HepG2 (cell line): ENCODE data around the gene CARD9. TPM values are rescaled to one million over a fixed set of nuclear protein-coding genes. Genes with fewer than 3 reads are reported as not detected.

Experiments
- CEBPB ChIP-seq: IDR thresholded peaks from 2 replicates; pipeline ENCODE4 v1.6.1; 2011; ENCODE audit warnings: low read depth, low read length, improper control_type of control experiment, borderline replicate concordance
- DMAP1 ChIP-seq: IDR thresholded peaks from 2 replicates; pipeline ENCODE4 v1.6.1; 2016
- IRX3 ChIP-seq: sonication (generic); formaldehyde crosslinking; IDR thresholded peaks from 2 replicates; pipeline ENCODE4 v1.8.1; 2023; ENCODE audit warnings: mild to moderate bottlenecking, low read depth, missing genetic modification reagents, borderline replicate concordance
- MAZ ChIP-seq, 2 experiments: sonication (generic) in 1 of 2; formaldehyde crosslinking in 1 of 2; IDR thresholded peaks; 2 replicates each; pipeline versions ENCODE4 v1.5.0 to v1.6.1; 2012 to 2020; ENCODE audit warnings: low read depth in 2 of 2, mild to moderate bottlenecking in 2 of 2, borderline replicate concordance in 1 of 2, improper control_type of control experiment in 1 of 2, low read length in 1 of 2, missing genetic modification reagents in 1 of 2, moderate library complexity in 1 of 2
- NFKB2 ChIP-seq: sonication (generic); formaldehyde crosslinking; IDR thresholded peaks from 2 replicates; pipeline ENCODE4 v1.4.0; 2020; ENCODE audit warnings: missing genetic modification reagents, borderline replicate concordance
- RCOR2 ChIP-seq: IDR thresholded peaks from 2 replicates; pipeline ENCODE4 v1.6.1; 2016; ENCODE audit warnings: missing biosample characterization, missing genetic modification reagents
- ZFX ChIP-seq: sonication (generic); formaldehyde crosslinking; IDR thresholded peaks from 2 replicates; pipeline ENCODE4 v1.4.0; 2020; ENCODE audit warnings: mild to moderate bottlenecking, low read depth, missing genetic modification reagents, moderate library complexity
- ZNF143 ChIP-seq: sonication (generic); formaldehyde crosslinking; IDR thresholded peaks from 2 replicates; pipeline ENCODE4 v1.4.0; 2020; ENCODE audit warnings: missing genetic modification reagents
- ZNF280B ChIP-seq: sonication (generic); formaldehyde crosslinking; IDR thresholded peaks from 2 replicates; pipeline ENCODE4 v1.5.0; 2020; ENCODE audit warnings: missing genetic modification reagents, mild to moderate bottlenecking, borderline replicate concordance
- ZNF747 ChIP-seq: sonication (generic); formaldehyde crosslinking; IDR thresholded peaks from 2 replicates; pipeline ENCODE4 v1.8.1; 2023; ENCODE audit warnings: missing genetic modification reagents, mild to moderate bottlenecking, borderline replicate concordance
- ZNF782 ChIP-seq: sonication (generic); formaldehyde crosslinking; IDR thresholded peaks from 2 replicates; pipeline ENCODE4 v1.4.0; 2020; ENCODE audit warnings: missing genetic modification reagents, mild to moderate bottlenecking, borderline replicate concordance
- polyA plus RNA-seq, 8 experiments: library from polyadenylated mRNA; depleted of rRNA in 3 of 8; stranded (reverse) in 7 of 8; unstranded in 1 of 8; fragments of >200 nt; fragmentation: Illumina TruSeq in 4 of 8; extraction: Trizol in 4 of 8; gene quantifications; 2 replicates each; pipeline versions ENCODE4 v1.2.1 to v1.2.3, GENCODE V29; 2011 to 2016; ENCODE audit warnings: low read depth in 4 of 8, missing spikeins in 1 of 8, mixed read lengths in 1 of 8; ENCODE audit not compliant: insufficient read depth in 1 of 8
- total RNA-seq, 5 experiments: library from RNA; depleted of rRNA; stranded (reverse); fragments of >200 nt; fragmentation: Illumina TruSeq; extraction: Trizol; gene quantifications; 2 replicates each; pipeline ENCODE4 v1.2.3, GENCODE V29; 2016; ENCODE audit warnings: low read depth in 1 of 5
- TF ChIP-seq, protein P1 (sequence below): sonication (generic); formaldehyde crosslinking; IDR thresholded peaks from one replicate; pipeline ENCODE4 v1.5.1; 2020; ENCODE audit warnings: mild to moderate bottlenecking, missing genetic modification reagents; ENCODE audit errors: not compliant biosample characterization
- TF ChIP-seq, protein P2 (sequence below): sonication (generic); formaldehyde crosslinking; IDR thresholded peaks from 2 replicates; pipeline ENCODE4 v1.4.0; 2020; ENCODE audit warnings: missing genetic modification reagents
- TF ChIP-seq, protein P3 (sequence below): sonication (generic); formaldehyde crosslinking; IDR thresholded peaks from 2 replicates; pipeline ENCODE4 v1.4.0; 2020; ENCODE audit warnings: low read depth, mild to moderate bottlenecking, missing genetic modification reagents

The CARD9 gene
- total and polyA plus RNA-seq, 2 of the 13 experiments (the other 11 are each of a cell fraction or from before 2014, with no cell fraction given): 3.3 to 7.4 TPM

DNA sequence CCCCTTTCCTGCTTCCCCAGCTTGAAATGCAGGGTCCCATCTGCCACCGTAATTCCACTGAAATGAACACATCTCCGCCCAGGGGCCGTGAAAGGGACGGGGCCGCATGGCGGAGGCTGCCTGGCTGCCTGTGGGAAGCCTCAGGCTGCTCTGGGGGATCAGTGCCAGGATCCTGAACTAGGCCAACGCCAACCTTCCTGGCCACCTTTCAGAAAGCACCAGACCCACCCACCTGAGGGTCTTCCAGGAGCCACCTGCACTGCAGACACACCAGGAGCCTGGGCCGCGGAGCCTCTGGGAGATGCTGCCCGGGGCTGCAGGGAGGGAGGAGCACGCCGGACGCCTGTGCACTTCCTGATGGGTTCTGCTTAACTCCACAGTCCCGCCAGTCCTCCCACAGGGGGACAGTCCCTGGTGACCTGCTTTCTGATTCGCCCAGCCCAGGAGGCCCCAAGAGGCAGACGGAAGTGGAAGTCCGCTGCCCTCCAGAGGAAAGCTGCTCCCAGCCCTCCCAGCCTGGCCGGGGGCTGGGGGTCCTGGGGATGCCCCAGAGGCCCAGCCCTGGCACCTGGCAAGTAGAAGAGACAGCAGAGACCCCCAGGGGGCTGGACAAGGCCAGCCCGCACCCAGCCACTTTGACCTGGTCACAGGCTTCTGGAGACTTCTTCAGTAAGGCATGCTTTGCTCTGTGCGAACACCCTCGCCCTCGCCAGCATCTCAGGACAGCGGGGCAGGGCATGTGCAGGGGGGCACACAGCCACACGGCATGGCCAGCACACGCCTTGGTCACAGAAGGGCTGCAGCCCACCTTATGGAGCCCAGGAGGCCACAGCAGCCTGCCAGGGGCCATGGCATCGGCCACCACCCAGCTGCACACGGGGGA lies at the start of gene CARD9 (continued):
- TF ChIP-seq ZNF143 (0 out of 2 replicates have a peak, but pooled peaks have one; percentile 36), DMAP1 (CRISPR knock-in tag) (peak; percentile 15; the same call in 1 of the 2 replicates), ZFX (peak; percentile 41; the same call in 1 of the 2 replicates), MAZ (IDR thresholded peaks at IDR 0.05; ENCODE audit: borderline replicate concordance, low read depth, low read length) (no peak), MAZ (CRISPR knock-in tag; IDR thresholded peaks at IDR 0.05; ENCODE audit: low read depth) (peak; percentile 52; the same call in 1 of the 2 replicates), ZNF747 (CRISPR knock-in tag) (0 out of 2 replicates have a peak, but pooled peaks have one; percentile 10), ZNF782 (CRISPR knock-in tag) (no peak), ZNF280B (no peak), NFKB2 (CRISPR knock-in tag) (0 out of 2 replicates have a peak, but pooled peaks have one; percentile 53), IRX3 (no peak), RCOR2 (CRISPR knock-in tag) (no peak), CEBPB (no peak)
- TF ChIP-seq, protein P1, sequence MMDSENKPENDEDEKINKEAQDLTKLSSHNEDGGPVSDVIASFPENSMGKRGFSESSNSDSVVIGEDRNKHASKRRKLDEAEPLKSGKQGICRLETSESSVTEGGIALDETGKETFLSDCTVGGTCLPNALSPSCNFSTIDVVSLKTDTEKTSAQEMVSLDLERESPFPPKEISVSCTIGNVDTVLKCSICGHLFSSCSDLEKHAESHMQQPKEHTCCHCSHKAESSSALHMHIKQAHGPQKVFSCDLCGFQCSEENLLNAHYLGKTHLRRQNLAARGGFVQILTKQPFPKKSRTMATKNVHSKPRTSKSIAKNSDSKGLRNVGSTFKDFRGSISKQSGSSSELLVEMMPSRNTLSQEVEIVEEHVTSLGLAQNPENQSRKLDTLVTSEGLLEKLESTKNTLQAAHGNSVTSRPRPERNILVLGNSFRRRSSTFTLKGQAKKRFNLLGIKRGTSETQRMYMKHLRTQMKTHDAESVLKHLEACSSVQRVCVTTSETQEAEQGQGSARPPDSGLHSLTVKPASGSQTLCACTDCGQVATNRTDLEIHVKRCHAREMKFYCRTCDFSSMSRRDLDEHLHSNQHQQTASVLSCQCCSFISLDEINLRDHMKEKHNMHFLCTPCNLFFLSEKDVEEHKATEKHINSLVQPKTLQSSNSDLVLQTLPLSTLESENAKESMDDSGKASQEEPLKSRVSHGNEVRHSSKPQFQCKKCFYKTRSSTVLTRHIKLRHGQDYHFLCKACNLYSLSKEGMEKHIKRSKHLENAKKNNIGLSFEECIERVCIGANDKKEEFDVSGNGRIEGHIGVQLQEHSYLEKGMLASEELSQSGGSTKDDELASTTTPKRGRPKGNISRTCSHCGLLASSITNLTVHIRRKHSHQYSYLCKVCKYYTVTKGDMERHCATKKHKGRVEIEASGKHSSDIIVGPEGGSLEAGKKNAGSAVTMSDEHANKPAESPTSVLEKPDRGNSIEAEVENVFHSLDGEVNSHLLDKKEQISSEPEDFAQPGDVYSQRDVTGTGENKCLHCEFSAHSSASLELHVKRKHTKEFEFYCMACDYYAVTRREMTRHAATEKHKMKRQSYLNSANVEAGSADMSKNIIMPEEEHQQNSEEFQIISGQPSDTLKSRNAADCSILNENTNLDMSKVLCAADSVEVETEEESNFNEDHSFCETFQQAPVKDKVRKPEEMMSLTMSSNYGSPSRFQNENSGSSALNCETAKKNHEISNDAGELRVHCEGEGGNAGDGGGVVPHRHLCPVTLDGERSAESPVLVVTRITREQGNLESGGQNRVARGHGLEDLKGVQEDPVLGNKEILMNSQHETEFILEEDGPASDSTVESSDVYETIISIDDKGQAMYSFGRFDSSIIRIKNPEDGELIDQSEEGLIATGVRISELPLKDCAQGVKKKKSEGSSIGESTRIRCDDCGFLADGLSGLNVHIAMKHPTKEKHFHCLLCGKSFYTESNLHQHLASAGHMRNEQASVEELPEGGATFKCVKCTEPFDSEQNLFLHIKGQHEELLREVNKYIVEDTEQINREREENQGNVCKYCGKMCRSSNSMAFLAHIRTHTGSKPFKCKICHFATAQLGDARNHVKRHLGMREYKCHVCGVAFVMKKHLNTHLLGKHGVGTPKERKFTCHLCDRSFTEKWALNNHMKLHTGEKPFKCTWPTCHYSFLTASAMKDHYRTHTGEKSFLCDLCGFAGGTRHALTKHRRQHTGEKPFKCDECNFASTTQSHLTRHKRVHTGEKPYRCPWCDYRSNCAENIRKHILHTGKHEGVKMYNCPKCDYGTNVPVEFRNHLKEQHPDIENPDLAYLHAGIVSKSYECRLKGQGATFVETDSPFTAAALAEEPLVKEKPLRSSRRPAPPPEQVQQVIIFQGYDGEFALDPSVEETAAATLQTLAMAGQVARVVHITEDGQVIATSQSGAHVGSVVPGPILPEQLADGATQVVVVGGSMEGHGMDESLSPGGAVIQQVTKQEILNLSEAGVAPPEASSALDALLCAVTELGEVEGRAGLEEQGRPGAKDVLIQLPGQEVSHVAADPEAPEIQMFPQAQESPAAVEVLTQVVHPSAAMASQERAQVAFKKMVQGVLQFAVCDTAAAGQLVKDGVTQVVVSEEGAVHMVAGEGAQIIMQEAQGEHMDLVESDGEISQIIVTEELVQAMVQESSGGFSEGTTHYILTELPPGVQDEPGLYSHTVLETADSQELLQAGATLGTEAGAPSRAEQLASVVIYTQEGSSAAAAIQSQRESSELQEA (CRISPR knock-in tag): no peak
- TF ChIP-seq, protein P2, sequence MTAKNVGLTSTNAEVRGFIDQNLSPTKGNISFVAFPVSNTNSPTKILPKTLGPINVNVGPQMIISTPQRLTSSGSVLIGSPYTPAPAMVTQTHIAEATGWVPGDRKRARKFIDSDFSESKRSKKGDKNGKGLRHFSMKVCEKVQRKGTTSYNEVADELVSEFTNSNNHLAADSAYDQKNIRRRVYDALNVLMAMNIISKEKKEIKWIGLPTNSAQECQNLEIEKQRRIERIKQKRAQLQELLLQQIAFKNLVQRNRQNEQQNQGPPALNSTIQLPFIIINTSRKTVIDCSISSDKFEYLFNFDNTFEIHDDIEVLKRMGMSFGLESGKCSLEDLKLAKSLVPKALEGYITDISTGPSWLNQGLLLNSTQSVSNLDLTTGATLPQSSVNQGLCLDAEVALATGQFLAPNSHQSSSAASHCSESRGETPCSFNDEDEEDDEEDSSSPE: peak; percentile 54
- TF ChIP-seq, protein P3, sequence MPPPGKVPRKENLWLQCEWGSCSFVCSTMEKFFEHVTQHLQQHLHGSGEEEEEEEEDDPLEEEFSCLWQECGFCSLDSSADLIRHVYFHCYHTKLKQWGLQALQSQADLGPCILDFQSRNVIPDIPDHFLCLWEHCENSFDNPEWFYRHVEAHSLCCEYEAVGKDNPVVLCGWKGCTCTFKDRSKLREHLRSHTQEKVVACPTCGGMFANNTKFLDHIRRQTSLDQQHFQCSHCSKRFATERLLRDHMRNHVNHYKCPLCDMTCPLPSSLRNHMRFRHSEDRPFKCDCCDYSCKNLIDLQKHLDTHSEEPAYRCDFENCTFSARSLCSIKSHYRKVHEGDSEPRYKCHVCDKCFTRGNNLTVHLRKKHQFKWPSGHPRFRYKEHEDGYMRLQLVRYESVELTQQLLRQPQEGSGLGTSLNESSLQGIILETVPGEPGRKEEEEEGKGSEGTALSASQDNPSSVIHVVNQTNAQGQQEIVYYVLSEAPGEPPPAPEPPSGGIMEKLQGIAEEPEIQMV (CRISPR knock-in tag): no peak
